Measurements from ENCODE around the gene ITGA6.

ITGA6 gene

GRCh38 chr2:172470958-172471922 is 43.9 kb downstream of the ITGA6 start:
- no peak for DNase-seq

GRCh38 chr2:172472446-172473033 is 45.2 kb downstream of the ITGA6 start:
- no peak for DNase-seq

DNA sequence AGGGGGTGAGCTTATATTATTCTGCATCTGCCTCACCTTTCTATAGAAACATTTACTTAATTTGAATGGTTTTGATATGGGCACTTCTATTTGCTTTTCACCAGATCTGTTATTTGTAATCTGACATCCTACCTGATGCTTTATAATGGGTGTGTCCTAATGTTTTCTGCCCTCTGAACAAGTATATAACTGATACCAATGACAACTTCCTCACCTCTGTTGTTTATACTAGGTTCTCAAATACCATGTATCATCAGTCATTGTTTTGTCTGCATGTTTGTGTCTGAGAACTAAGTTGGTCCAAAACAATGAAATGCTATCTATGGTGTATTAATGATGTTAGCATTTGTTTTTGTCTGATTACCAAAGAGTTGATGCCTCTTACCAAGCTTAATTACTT is 45.8 kb downstream of the ITGA6 start:
- no peak for DNase-seq

DNA sequence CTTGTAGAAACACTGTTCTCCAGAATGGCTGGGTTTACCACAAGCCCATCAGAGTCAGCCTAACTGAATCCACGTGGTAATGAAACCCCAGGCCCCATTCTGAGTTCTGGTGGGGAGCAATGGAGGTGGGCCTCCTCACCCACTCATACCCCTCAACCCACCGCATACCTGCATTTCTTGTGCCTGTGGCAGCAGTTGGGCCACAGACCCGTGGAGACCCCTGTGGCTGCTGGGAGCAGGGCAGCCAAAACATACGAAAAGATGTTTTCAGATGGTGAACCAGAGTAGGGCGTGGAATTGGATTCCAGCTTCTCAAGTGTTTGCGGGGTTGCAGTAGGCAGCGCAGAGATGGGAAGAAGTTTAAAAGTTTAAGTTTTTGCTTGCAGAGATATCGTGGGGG is 51.0 kb downstream of the ITGA6 start:
- no peak for DNase-seq

DNA sequence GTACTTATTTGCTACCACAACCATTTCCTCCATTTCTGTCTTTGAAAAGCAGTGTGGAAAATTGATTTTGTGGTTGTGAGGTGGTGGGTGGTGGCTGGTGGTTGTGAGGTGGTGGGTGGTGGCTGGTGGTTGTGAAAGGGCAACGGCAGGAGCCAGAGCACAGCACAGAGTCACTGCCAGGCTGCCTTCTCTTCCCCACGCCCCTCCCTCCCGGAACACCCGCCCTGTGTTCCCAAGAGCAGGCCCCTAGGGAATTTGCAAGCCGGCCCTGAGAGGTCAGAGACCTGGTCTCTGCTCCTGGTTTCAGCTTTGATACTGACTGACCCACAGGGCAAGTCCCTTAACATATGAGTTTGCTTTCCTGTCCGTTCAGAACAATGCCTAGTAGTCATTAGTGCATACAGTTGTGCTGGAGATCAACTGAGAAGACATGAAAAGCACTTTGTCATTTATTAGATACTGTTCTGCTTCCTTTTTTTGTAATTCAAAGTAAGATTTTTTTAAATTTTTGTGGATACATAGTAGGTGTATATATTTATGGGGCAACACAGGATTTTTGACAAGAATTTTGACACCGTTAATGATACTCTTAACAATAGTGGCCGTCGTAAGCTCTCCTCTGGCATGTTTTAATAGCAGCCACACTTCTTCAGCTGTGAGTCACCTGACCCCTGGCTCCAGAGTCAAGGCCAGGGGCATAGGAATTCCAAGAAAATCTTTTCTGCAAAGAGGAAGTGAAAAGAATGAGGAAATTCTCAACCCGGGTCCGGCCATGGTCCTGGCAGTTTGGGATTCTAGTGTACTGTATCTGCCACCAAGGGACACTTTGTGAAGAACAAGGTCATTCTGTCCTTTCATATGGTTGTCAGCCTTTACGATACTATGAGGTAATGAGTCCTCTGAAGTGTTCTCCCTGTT is 53.2 kb downstream of the ITGA6 start:
- no peak for DNase-seq

DNA sequence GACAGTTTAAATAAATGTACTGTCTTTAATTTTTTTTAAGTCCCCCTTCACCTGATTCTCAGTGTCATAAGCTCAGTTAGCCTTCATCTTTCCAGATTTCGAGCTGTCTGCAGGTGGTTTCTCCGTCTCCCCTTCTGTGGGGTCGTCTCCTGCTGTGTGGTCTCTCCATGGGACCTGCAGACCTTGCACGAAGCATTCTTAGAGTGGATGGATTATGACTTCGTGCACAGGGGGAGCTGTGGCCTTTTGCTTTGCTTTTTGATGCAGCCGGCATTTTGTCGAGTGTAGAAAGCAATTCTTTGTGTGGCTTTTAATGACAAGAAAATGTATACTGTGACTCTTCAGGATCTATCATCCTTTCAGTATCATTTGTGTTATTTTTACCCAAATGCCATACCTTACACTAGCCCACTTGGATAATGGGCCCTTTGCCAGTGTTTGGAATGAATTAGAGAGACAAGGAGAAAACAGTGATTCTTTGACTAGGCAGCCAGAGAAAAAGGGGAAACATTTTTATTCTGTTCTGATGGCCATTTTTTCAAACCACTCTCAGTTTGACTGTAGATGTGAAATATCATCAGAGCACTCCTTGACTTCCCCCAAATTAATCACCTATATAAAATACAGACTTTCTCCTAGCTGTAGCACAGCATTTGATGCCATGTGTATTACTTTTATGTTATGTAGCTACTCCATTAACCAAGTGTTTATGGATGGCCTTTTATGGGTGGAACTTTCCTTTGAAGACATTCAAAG is 54.3 kb downstream of the ITGA6 start:
- DNase-seq, result no peak

DNA sequence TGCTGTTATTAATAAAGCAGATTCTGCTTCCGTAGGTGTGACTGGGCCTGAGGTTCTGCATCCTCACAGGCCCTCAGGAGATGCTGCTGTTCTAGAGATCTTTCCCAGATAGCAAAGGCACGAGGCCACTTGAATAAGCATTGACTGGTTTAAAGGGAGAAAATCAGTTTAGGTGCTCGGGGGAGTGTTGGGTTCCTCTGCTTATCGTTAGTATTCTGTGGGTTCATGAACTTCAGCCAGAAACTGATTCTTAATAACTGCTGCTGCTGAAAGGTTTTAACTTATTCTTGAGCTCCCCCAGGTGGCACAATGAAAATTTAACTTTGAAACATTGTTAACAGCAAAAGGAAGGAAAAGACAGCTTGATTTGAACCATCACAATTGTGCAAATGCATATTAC is 56.9 kb downstream of the ITGA6 start:
- DNase-seq, result no peak

GRCh38 chr2:172484706-172485105 is 57.3 kb downstream of the ITGA6 start:
- no peak for DNase-seq

DNA sequence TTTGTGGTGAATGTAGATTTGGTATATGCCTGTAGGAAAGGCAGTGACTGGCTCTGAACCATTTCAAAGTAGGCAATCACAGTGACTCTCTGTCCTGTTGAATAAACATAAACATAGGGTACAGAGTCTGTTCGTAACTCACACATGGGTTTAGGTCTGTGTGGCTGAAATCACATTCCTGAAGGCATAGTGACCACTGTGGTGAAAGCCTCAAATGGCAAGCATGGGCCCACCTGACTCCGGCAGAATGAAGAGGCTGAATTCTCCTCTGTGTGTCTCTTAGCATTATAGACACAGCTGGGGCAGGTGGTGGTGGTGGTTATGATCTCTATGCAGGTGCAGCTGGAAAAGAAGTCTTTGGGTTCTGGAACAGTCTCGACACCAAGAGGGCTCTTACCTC is 61.2 kb downstream of the ITGA6 start:
- no peak for DNase-seq

DNA sequence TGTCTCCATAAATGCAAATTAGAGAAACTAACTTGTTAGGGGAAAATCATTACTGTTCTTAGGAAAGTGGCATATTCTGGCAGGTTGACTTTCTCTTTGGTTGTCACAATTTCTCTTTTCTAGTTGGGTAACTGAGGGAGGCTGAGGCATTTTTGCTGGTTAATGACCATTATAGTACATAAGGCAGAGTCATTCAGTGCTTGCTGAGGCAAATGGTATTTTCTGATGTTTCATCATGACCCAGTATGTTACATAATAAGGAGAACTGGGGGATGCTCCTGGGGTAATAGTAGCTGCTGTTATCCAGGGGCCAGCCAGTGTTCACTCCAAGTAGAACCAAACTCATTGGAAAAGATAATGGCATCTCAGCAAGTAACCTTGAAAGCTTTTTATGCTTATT is 62.3 kb downstream of the ITGA6 start:
- DNase-seq, result no peak

DNA sequence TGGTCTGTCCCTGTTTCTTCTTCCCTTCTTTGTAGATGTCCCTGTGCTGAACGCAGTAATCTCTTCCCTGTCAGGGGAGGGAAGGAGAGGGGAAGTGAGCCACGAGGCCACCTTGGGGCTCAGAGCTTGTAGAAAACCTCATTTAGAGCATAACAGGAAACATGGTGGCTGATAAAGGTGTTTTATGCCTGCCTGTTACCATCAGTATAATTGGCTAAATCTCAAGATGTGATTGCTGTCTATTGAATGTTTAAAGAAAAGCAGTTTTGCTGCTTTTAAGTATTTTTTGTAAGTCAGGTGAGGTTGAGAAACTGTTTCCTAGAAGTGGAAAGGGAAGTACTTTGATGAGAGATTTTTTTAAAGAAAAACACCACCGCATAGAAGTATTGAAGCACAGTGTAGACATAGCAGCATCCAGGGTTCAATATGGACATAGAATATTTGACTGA is 68.8 kb downstream of the ITGA6 start:
- peak; percentile 11 for DNase-seq

DNA sequence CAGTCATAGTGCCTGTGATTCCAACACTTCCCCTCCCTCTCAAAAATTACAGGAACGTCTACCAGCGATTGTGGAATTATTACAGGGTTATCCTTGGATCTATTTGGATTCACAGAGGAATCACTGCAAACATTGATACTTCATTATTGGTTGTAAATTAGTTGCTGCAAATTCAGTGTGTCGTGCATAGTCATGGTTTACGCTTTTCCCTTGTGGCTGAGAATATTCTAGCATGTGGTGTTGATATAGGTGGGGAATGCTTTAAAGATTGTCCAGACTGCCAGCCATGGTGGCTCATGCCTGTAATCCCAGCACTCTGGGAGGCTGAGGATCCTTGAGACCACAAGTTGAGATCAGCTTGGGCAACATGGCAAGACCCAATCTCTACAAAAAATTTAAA is 79.8 kb downstream of the ITGA6 start:
- DNase-seq, result no peak

GRCh38 chr2:172510088-172510487 is 82.7 kb downstream of the ITGA6 start:
- no peak for DNase-seq

GRCh38 chr2:172510548-172510947 is 83.2 kb downstream of the ITGA6 start:
- DNase-seq, result no peak

- DNase-seq, result no peak
These were observed 85.6 kb downstream of the ITGA6 start for GRCh38 chr2:172512810-172513523.

DNA sequence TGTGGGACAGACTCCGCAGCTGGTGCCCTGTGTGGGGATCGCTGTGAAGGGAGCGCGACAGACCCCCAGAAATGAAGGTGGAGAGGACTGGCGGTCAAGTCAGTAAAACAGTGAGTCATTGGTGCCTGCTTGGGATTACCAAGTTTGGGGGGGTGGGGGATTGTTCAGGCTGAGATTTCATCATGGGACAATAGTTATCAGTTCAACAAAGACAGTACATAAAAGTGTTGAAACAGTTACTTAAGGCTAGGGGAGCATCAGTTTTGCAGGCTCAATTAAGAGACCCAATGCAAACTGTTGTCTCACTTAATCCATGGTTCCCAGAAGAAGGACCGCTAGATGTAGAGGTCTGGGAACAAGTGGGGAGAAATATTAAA is 86.1 kb downstream of the ITGA6 start:
- no peak for DNase-seq

DNA sequence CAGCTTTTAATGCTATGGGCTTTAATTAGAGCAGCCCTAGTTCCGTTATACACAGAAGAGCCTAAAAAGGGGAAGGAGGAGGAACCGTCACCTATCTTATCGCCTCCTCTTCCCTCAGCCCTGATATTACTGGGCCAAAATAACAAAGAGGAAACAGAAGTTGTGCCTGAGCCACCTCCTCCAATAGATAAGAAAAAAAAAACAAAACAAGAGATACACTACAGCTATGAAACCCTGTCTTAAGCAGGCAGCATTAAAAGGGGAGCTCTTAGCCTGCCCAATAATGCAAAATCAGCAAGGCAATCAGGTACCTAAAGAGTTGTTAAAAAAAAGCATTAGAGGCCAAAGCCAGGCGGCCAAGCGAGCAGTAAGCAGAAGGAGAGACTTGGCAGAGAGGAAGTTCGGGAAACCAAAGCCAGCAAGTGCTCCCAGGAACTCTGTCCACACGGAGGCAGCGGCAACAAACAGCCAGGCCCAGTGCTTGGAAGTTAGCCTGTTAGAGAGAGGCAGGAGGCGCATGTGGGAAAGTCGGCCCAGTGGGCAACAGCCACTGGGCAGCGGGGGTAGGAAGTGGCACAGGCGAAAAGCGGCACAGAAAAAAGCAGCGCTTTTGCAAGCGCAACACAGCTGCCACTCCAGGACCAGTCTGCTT is 86.7 kb downstream of the ITGA6 start:
- no peak for DNase-seq

- no peak for DNase-seq
These were observed 88.9 kb downstream of the ITGA6 start for GRCh38 chr2:172516299-172516698.

DNA sequence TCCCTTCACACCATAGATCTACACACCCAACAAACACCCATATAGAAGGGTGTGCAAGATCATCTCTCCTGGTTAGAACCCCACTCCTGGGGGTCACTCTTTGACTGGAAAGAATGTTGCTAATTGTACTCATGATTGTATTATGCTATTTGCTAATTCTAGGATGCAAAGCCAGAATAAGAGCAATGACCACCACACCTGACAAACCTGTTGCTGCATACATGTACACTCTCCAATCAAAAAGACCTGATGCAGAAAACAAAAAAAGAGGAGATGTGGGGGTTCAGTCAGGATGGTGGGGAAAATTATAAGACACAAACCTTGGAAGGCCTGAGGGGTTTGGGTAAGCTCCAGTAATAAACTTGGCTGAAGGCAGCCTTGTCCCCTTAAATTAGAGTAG is 91.6 kb downstream of the ITGA6 start:
- no peak for DNase-seq

DNA sequence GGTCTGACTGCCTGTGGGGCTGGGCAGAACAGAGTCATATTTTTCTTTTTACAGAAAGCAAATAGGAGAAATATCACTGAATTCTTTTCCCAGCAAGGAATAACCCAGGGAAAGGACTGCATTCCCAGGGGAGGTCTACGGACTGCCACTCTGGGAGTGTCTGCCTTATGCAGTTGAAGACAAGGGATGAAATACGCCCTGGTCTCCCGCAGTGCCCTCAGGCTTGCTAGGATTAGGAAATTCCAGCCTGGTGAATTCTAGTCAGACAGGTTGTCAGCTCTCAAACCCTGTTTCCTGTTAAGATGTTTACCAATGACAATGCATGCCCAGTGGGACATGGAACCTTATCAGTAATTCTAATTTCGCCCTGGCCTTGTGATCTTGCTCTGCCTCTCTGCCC is 98.2 kb downstream of the ITGA6 start:
- no peak for DNase-seq

- no peak for DNase-seq
These were observed 103.9 kb downstream of the ITGA6 start for GRCh38 chr2:172531309-172531708.

Data from activated naive CD4-positive, alpha-beta T cell treated with Interleukin-2 at 50 U/mL for 16 hours (primary cell).